ENCODE results near the gene CEP83.
"Not testable (repeated sequence)": the region's sequence is repeated elsewhere in the genome, so short reads cannot be mapped to it uniquely, and the experiment has no call there.

The CEP83 gene

DNA sequence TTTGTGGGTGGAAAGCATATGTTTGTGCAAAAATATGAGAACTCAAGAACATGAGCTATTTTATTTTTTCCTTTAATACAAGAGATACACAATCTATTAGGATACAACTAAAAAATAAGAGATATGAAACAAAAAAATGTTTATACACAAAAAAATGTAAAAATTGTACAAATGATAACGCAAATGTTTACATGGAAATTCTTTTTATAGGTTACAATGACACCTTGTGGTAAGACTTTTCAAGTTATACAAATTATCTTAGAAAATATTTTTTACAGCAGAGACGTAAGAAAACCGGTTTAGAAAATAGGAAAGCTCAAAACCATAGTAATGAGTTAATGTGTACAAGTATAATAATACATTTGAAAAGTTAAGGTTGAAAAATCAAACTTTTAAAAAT is 25.5 kb downstream of the CEP83 start:
- no peak for DNase-seq (ENCODE audit: low read depth)

DNA sequence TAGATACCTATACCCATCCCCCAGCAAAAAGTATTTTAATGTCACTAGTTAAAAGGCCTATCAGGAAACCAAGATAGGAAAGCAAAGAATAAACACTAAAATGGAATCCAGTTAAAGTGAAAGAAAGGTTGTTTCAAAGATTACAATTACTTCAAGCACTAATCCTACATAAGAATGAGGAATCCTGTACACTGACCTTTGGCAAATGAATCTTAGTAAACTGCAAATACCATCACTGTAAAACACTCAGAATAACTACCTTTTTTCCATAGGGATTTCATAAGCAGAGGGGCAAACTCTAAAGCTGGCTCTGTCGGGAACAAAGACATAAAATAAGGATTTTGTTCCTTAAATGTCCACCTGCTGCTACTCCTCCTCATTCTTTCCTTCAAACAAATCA is 25.9 kb downstream of the CEP83 start:
- no peak for DNase-seq (ENCODE audit: low read depth)

- DNase-seq (ENCODE audit: low read depth) = no peak
Observed at GRCh38 chr12:94430304-94430703, 29.4 kb downstream of the CEP83 start.

DNA sequence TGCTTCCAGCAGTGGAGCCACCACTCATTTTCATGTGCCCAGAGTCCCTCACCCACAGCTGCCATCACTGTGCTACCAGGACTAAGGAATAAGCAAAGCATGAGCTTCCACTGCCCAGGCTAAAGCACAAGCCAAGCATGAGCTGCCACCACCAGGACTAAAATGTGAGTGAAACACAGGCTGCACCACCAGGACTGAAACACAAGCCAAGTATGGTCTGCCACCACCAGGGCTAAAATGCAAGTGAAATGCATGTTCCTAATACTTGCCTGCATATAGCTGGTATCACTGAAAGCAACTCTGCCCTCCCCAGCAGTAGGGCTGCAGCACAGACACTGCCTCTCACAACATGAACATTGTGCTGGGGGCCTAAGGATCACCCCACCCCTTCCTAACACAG is 30.0 kb downstream of the CEP83 start:
- no peak for DNase-seq (ENCODE audit: low read depth)

DNA sequence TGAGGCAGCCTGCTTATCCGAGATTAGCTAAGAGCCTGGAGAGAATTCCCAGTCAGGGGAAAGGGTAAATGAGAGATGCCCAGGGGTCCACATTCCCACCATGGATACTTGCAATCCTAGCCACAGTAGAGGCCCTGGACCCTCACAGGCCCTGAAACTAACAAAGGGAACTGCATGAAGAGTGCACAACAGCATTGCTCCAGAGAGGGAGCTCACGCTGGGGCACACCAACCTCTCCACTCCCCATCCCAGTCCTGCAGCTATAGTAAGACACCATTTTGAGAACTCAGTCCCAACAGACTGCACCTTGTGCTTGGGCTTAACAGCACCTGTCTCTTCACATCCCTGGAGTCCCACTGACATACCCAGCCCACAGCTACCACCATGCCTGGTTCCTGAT is 30.5 kb downstream of the CEP83 start:
- DNase-seq (ENCODE audit: low read depth) = no peak

DNA sequence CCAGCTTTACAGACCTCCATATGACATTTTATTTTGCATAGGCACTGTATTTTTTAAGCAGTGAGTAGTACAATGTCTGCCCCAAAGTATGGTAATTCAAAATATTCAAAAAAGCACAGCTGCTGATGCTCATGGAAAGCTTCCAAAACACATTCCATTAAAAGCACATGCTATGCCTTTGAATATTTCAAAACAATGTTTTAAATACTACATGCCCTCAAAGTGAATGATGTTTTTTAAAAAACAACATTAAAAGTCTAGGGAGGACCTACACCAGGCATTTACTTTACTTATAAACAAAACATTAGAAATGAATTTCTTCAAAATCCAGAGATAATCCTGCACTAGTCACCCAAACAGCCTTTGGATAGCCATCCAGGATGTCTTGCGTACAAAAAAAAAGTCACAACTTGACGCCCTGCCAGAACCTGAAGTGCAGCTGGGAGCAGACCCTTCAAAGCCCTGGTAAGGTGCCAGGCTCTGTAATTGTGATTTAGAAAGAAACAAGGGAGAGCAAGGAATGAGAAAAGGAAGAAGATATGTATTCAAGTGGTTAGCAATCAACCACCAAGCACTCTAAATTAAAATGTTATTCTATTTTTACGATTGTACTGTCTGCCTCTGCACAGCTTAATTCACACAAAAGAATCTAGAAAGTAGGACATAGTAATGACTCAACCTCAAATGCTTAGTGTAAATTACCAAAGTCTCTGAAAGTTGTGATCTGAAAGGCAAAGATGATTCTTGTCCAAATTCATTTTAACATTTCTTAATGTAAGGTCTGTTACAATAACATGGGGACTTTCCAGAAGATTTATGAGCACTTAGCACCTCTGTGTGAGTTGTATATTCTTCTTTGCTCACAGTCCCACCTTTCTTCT is 31.9 kb downstream of the CEP83 start:
- no peak for DNase-seq (ENCODE audit: low read depth)

DNA sequence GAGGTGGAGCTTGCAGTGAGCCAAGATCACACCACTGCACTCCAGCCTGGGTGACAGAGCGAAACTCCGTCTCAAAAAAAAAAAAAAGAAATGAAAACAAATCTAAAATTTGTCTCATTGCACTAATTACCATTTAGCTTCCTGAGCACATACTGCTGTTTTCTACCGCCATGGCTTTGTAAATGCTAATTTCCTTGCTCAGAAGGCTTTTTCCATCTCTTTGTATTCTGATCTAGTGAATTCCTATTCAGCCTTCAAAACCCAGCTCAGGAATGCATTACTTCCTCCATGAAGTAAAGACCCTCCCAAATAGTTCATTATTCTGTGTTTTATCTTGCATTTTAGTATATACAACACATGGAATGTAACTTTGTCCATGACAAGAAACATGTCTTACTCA is 33.6 kb downstream of the CEP83 start:
- DNase-seq (ENCODE audit: low read depth) = no peak

DNA sequence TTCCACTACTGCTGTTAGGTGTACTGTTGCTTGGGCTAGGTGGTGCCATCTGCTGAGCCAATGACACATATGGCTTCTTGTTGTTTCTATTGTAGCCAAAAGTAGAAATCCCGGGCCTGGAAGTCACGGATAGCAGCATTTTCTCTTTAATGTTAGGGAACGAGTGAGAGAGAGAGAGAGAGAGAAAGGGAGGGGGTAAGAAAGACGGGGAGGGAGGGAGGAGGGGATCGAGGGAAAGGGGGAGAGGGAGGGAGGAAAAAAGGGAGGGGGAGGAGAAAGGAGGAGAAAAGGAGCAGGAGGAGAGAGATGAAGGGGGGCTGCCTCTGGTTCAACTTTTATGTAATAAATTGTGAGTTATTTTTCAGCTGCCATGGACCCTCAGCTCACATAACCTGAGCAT is 34.8 kb downstream of the CEP83 start:
- not testable (repeated sequence) for DNase-seq (ENCODE audit: low read depth)

DNA sequence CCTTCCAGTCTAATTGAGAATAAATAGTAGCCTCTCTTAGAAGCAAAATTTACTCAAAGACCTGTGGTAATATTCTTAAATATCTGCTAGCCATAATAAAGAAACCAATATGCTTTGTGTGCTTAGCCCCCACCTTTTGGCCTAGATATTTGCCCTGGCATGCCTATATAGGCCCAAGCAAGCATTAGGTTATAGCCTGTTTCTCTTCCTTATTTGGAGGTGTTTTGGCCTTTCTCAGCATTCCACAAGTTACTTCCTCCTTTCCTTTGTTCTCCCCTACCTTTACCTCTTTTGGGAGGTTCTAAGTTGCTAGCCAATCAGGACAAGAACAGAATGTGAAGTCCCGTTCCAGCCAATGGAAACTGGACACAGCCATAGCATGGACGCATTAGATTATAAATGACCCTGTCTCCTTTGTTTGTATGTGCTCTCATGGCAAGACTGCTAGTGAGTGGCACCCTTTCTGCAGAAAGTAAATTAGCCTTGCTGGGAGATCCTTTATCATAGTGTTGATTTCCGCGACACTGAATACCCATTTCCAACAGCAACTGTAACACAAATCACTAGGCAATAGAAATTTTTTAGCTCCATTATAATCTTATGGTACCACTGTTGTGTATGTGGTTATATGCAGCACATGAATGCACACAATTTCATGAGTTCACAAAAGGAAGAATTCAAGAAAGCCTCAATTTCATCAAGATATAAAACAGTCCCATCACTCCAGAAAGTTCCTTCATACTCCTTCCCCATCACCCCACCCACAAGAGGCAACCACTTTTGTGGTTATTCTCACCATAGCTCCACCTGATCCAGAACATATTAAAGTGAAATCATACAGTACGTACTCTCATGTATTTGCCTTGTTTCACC is 37.6 kb downstream of the CEP83 start:
- no peak for DNase-seq (ENCODE audit: low read depth)

- DNase-seq (ENCODE audit: low read depth) = no peak
Observed at GRCh38 chr12:94418517-94418916, 41.1 kb downstream of the CEP83 start.

GRCh38 chr12:94416613-94417012 is 43.1 kb downstream of the CEP83 start:
- no peak for DNase-seq (ENCODE audit: low read depth)

GRCh38 chr12:94415066-94415465 is 44.6 kb downstream of the CEP83 start:
- DNase-seq (ENCODE audit: low read depth) = no peak

GRCh38 chr12:94405413-94406116 is 54.1 kb downstream of the CEP83 start:
- DNase-seq (ENCODE audit: low read depth) = no peak

- DNase-seq (ENCODE audit: low read depth) = no peak
Observed at GRCh38 chr12:94404854-94405253, 54.8 kb downstream of the CEP83 start.

GRCh38 chr12:94401326-94401725 is 58.3 kb downstream of the CEP83 start:
- DNase-seq (ENCODE audit: low read depth) = no peak

DNA sequence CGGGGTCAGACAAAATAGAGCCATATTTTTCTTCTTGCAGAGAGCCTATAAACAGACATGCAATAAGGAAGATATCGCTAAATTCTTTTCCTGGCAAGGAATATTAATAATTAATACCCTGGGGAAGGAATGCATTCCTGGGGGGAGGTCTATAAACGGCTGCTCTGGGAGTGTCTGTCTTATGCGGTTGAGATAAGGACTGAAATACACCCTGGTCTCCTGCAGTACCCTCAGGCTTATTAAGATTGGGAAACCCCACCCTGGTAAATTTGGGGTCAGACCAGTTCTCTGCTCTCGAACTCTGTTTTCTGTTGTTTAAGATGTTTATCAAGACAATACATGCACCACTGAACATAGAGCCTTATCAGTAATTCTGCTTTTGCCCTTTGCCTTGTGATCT is 61.0 kb downstream of the CEP83 start:
- DNase-seq (ENCODE audit: low read depth) = not testable (repeated sequence)

- no peak for DNase-seq (ENCODE audit: low read depth)
Observed at GRCh38 chr12:94397401-94397800, 62.3 kb downstream of the CEP83 start.

GRCh38 chr12:94396014-94396413 is 63.7 kb downstream of the CEP83 start:
- DNase-seq (ENCODE audit: low read depth) = not testable (repeated sequence)

- no peak for DNase-seq (ENCODE audit: low read depth)
Observed at GRCh38 chr12:94390130-94390485, 69.6 kb downstream of the CEP83 start.

- DNase-seq (ENCODE audit: low read depth) = not testable (repeated sequence)
Observed at GRCh38 chr12:94389482-94390129, 70.1 kb downstream of the CEP83 start.

DNA sequence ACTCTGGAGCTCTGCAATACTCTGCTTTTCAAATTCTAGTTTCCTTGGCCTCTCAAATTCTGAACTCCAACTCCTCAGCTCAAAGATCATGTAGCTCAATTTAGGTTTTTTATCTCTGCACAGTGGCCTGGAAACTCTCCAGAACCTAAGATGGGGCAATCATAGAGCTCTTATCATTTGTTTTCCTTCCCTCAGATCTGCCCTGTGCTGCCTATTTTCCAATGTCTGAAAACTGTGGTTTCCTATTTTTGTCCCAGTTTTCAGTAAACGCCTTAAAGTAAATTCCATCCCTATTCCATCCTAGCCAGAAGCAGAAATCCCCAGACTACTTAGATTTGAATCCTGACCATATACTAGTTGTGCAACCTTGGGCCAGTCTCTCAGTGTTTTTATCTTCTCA is 73.2 kb downstream of the CEP83 start:
- DNase-seq (ENCODE audit: low read depth) = no peak

DNA sequence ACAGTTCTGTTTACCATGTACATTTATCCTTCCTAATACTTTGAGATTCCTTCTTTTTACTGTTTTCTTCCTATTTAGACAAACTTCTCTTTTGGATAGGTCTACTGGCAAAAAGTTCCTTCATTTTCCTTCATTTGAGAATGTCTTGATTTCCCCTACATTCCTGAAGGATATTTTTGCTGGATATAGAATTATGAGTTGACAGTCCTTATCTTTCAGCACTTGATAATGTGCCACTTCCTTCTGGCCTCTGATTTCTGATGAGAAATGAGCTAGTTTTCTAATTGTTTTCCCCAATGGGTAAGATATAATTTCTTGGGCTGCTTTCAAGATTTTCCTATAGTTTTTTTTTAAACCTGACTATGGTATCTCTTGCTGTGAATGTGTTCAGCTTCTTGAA is 75.6 kb downstream of the CEP83 start:
- no peak for DNase-seq (ENCODE audit: low read depth)

Data from stimulated activated CD8-positive, alpha-beta memory T cell treated with anti-CD3 and anti-CD28 coated beads, Interleukin-15, amount 100 ng/mL, for 1 hour (primary cell).